GM12864 (cell line): ENCODE measurements around the gene RIPPLY2.

Source experiments
- DNase-seq: peaks from one replicate; pipeline ENCODE4 v3.0.0-alpha.2; 2011; ENCODE audit warnings: low read depth
- H3K4me3 ChIP-seq: 2 replicates; pipeline ENCODE4 v1.5.1; 2011; ENCODE audit warnings: mild to moderate bottlenecking, low read depth, low read length, control low read depth
- CTCF ChIP-seq: IDR thresholded peaks from 2 replicates; pipeline ENCODE4 v1.5.1; 2011; ENCODE audit warnings: low read depth, mild to moderate bottlenecking, moderate library complexity, low read length, control low read depth, inconsistent platforms; ENCODE audit errors: missing control alignments

Gene RIPPLY2

GRCh38 chr6:83847179-83847578 is 6.0 kb upstream of the RIPPLY2 start:
- no peak for TF ChIP-seq CTCF
- H3K4me3 ChIP-seq, result no peak overlapping the region
- no peak for DNase-seq

- TF ChIP-seq CTCF, result no peak
- no peak for DNase-seq
- no peak overlapping the region for H3K4me3 ChIP-seq
Measured at GRCh38 chr6:83849127-83849526, 4.0 kb upstream of the RIPPLY2 start.

- TF ChIP-seq CTCF, result no peak
- no peak overlapping the region for H3K4me3 ChIP-seq
- DNase-seq, result no peak
Measured at GRCh38 chr6:83849610-83850009, 3.5 kb upstream of the RIPPLY2 start.

GRCh38 chr6:83852528-83853177 is 507 bp upstream of the RIPPLY2 start:
- peak overlapping the region; percentile 13; the same call in 1 of the 2 replicates for H3K4me3 ChIP-seq
- DNase-seq, result no peak
- no peak for TF ChIP-seq CTCF

- H3K4me3 ChIP-seq, result no peak overlapping the region
- DNase-seq, result no peak
- TF ChIP-seq CTCF, result no peak
Measured at GRCh38 chr6:83854001-83854501, 891 bp downstream of the RIPPLY2 start.

- H3K4me3 ChIP-seq, result no peak overlapping the region
- no peak for DNase-seq
- no peak for TF ChIP-seq CTCF
Measured at GRCh38 chr6:83854766-83855165, 1.6 kb downstream of the RIPPLY2 start.
